Measurements from ENCODE around the gene SBDS.
A peak's percentile ranks its signal among the peaks of the same experiment; 100 is the strongest.
"Not testable (repeated sequence)": the region's sequence is repeated elsewhere in the genome, so short reads cannot be mapped to it uniquely, and the experiment has no call there.

Gene SBDS

GRCh38 chr7:66995050-66995776, at the start of gene SBDS:
Gene SBDS, minus strand, starts transcription at chr7:66995586. Its CDS starts 169 bp downstream, at chr7:66995417.
- FAIRE-seq = peak; percentile 98

- not testable (repeated sequence) for FAIRE-seq
Measured at GRCh38 chr7:67043559-67043930, 48.2 kb upstream of the SBDS start.

- peak; percentile 35 for FAIRE-seq
Measured at GRCh38 chr7:67042781-67043558, 47.6 kb upstream of the SBDS start.

- FAIRE-seq = peak; percentile 96
Measured at GRCh38 chr7:67040832-67041231, 45.4 kb upstream of the SBDS start.

GRCh38 chr7:67036432-67037395, 41.3 kb upstream of the SBDS start:
- not testable (repeated sequence) for FAIRE-seq

GRCh38 chr7:67033251-67033650, 37.9 kb upstream of the SBDS start:
- FAIRE-seq = no peak

GRCh38 chr7:67031685-67032084, 36.3 kb upstream of the SBDS start:
- not testable (repeated sequence) for FAIRE-seq

GRCh38 chr7:67025459-67025858, 30.1 kb upstream of the SBDS start:
- not testable (repeated sequence) for FAIRE-seq

GRCh38 chr7:67022511-67022910, 27.1 kb upstream of the SBDS start:
- FAIRE-seq = no peak

GRCh38 chr7:67021260-67021659, 25.9 kb upstream of the SBDS start:
- FAIRE-seq = no peak

- no peak for FAIRE-seq
Measured at GRCh38 chr7:67019562-67020390, 24.4 kb upstream of the SBDS start.

- FAIRE-seq = no peak
Measured at GRCh38 chr7:67018940-67019339, 23.6 kb upstream of the SBDS start.

GRCh38 chr7:67017971-67018370, 22.6 kb upstream of the SBDS start:
- FAIRE-seq = not testable (repeated sequence)

GRCh38 chr7:67014076-67014622, 18.8 kb upstream of the SBDS start:
- FAIRE-seq = not testable (repeated sequence)

- FAIRE-seq = not testable (repeated sequence)
Measured at GRCh38 chr7:67009677-67010076, 14.3 kb upstream of the SBDS start.

- no peak for FAIRE-seq
Measured at GRCh38 chr7:67008260-67008659, 12.9 kb upstream of the SBDS start.

GRCh38 chr7:67006965-67007364, 11.6 kb upstream of the SBDS start:
- no peak for FAIRE-seq

- FAIRE-seq = not testable (repeated sequence)
Measured at GRCh38 chr7:67004145-67004544, 8.8 kb upstream of the SBDS start.

GRCh38 chr7:67000601-67001258, 5.3 kb upstream of the SBDS start:
- peak; percentile 87 for FAIRE-seq

- peak; percentile 99 for FAIRE-seq
Measured at GRCh38 chr7:66996444-66997191, 1.2 kb upstream of the SBDS start, which contains the start of gene TYW1. Gene TYW1, plus strand, starts transcription at chr7:66996833. Its CDS starts 146 bp downstream, at chr7:66996979.

Data from endometrium (tissue), 2 donors.